ENCODE measurements around the gene FHIT. TPM values are rescaled to one million over a fixed set of nuclear protein-coding genes. Genes with fewer than 3 reads are reported as not detected.

Gene FHIT
- total and polyA plus RNA-seq, 7 donors, result 2.4 to 10.2 (median 6.1) TPM

- Histone ChIP-seq H3K27me3 (no peaks in the 10 kb centered on the region), H3K36me3 (no peaks in the 10 kb centered on the region), H3K9me3 (no peaks in the 10 kb centered on the region), H3K4me3 (no peak overlapping the region), H3K4me1 (no peaks in the 10 kb centered on the region), H3K27ac (no peak overlapping the region)
- WGBS, 2 donors, result 83 to 90% methylated on average over 6 of the region's 6 CpGs
- no peak for DNase-seq
- intact Hi-C loops (cut with DNase I), result no loop called here
- TF ChIP-seq POLR2A (IDR thresholded peaks at IDR 0.05), result no peak
- TF ChIP-seq CTCF (IDR thresholded peaks at IDR 0.05), result no peak
- no peak for TF ChIP-seq EP300 (IDR thresholded peaks at IDR 0.05)
- no peak for TF ChIP-seq POLR2AphosphoS5 (IDR thresholded peaks at IDR 0.05)
Observed at GRCh38 chr3:61269435-61269834, 18.2 kb upstream of the FHIT start.

GRCh38 chr3:61268644-61269043 is 17.4 kb upstream of the FHIT start:
- TF ChIP-seq POLR2A (IDR thresholded peaks at IDR 0.05), result no peak
- no peak for TF ChIP-seq POLR2AphosphoS5 (IDR thresholded peaks at IDR 0.05)
- no peak for TF ChIP-seq EP300 (IDR thresholded peaks at IDR 0.05)
- no peak for TF ChIP-seq CTCF (IDR thresholded peaks at IDR 0.05)
- H3K27ac ChIP-seq, result no peak overlapping the region
- WGBS, 2 donors, result 66 to 86% methylated on average over 2 of the region's 2 CpGs
- H3K4me1 ChIP-seq, result no peaks in the 10 kb centered on the region
- no peaks in the 10 kb centered on the region for H3K9me3 ChIP-seq
- H3K4me3 ChIP-seq, result no peak overlapping the region
- no peaks in the 10 kb centered on the region for H3K27me3 ChIP-seq
- intact Hi-C loops (cut with DNase I), result no loop called here
- no peak for DNase-seq
- no peaks in the 10 kb centered on the region for H3K36me3 ChIP-seq

- Histone ChIP-seq H3K4me3 (no peak overlapping the region), H3K36me3 (no peaks in the 10 kb centered on the region), H3K27me3 (no peaks in the 10 kb centered on the region), H3K27ac (no peak overlapping the region), H3K9me3 (peaks cover 0 to 2% (median 0%) of the 10 kb centered on the region in 4 donors), H3K4me1 (no peaks in the 10 kb centered on the region)
- TF ChIP-seq EP300 (IDR thresholded peaks at IDR 0.05), result no peak
- no peak for TF ChIP-seq POLR2AphosphoS5 (IDR thresholded peaks at IDR 0.05)
- no peak for TF ChIP-seq POLR2A (IDR thresholded peaks at IDR 0.05)
- TF ChIP-seq CTCF (IDR thresholded peaks at IDR 0.05), result no peak
- 89 to 97% methylated on average over 2 of the region's 2 CpGs for WGBS, 2 donors
- intact Hi-C loops (cut with DNase I), result no loop called here
- no peak for DNase-seq
Observed at GRCh38 chr3:61264281-61264680, 13.0 kb upstream of the FHIT start.

DNA sequence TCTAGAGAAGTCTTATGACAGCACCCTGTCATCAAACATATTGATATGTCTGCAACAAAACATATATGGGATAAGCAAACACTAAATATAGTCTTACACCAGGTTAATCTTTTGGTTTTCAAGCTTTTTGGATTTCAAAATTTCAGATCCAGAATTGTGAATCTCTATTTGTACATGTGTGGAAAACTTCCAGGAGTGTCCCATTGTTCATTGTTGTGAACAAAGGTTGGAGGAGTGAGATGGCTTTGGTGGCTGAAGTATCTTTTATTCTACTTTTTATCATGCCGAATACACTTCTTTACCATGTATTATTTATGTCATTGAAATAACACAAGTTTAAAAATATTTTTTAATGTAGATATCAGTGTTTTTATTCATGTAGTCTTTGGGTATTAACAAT is 5.9 kb upstream of the FHIT start:
- 94 to 98% methylated on average over 1 of the region's 1 CpG for WGBS, 2 donors

More for the DNA sequence above, 5.9 kb upstream of the FHIT start:
- Histone ChIP-seq H3K9me3 (peaks cover 0 to 2% (median 0%) of the 10 kb centered on the region in 4 donors), H3K4me1 (peaks cover 0 to 6% (median 2%) of the 10 kb centered on the region in 4 donors), H3K36me3 (no peaks in the 10 kb centered on the region), H3K27ac (no peak overlapping the region), H3K27me3 (no peaks in the 10 kb centered on the region), H3K4me3 (no peak overlapping the region)
- TF ChIP-seq POLR2A (IDR thresholded peaks at IDR 0.05), result no peak
- no peak for TF ChIP-seq EP300 (IDR thresholded peaks at IDR 0.05)
- TF ChIP-seq POLR2AphosphoS5 (IDR thresholded peaks at IDR 0.05), result no peak
- TF ChIP-seq CTCF (IDR thresholded peaks at IDR 0.05), result no peak
- no peak for DNase-seq
- intact Hi-C loops (cut with DNase I), result loop anchor here (10.0 kb wide), 2 partner anchors 128 to 298 kb away; no protein-coding TSS in a partner anchor
